HL-60 (cell line): Measurements from ENCODE around the gene CCDC92B.

Source experiments
- GABPA ChIP-seq: IDR thresholded peaks from 2 replicates; pipeline ENCODE4 v1.6.1; 2012; ENCODE audit warnings: low read depth
- POLR2AphosphoS5 ChIP-seq: IDR thresholded peaks from 2 replicates; pipeline ENCODE4 v1.6.1; 2012; ENCODE audit warnings: low read depth
- SPI1 ChIP-seq: IDR thresholded peaks from 2 replicates; pipeline ENCODE4 v1.6.1; 2012; ENCODE audit warnings: low read depth, mild to moderate bottlenecking, borderline replicate concordance
- TF ChIP-seq, protein P1 (sequence below): IDR thresholded peaks from one replicate; pipeline ENCODE4 v1.5.1; 2011; ENCODE audit warnings: low read length, control low read depth, inconsistent platforms; ENCODE audit not compliant: insufficient read depth
- TF ChIP-seq, protein P2 (sequence below): IDR thresholded peaks from 2 replicates; pipeline ENCODE4 v1.6.1; 2012; ENCODE audit warnings: low read depth; ENCODE audit not compliant: insufficient replicate concordance

DNA sequence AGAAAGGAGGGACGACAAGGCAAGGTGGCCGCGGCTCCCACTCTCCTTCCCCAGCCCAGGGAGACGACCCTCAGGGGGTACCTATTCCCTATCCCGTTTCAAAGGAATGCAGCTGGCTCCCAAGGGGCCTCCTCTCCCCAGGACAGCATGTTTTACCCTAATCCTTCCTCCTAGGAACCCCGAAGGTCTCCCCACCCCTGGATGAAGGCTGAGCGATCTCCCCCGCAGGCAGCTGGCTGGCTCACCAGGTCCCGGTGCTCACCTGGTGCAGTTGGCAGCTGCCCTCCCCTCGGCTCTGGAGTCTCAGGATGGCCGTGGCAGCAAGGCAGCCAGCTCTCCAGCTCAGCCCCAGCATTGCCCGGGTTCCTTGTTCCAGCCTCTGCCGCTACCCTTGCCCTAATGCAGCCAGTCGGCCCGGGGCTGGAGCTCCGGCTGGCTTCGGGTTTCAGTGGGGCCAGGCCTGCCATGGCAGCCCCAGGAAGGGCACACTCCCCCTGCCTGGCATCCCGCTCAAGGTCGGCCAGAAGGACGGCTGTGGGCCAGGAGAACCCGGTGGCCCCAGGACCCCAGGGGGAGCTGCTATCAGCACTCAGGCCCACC is 42.4 kb downstream of the CCDC92B start:
- TF ChIP-seq, protein P1, sequence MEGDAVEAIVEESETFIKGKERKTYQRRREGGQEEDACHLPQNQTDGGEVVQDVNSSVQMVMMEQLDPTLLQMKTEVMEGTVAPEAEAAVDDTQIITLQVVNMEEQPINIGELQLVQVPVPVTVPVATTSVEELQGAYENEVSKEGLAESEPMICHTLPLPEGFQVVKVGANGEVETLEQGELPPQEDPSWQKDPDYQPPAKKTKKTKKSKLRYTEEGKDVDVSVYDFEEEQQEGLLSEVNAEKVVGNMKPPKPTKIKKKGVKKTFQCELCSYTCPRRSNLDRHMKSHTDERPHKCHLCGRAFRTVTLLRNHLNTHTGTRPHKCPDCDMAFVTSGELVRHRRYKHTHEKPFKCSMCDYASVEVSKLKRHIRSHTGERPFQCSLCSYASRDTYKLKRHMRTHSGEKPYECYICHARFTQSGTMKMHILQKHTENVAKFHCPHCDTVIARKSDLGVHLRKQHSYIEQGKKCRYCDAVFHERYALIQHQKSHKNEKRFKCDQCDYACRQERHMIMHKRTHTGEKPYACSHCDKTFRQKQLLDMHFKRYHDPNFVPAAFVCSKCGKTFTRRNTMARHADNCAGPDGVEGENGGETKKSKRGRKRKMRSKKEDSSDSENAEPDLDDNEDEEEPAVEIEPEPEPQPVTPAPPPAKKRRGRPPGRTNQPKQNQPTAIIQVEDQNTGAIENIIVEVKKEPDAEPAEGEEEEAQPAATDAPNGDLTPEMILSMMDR, result no peak
- TF ChIP-seq POLR2AphosphoS5 (no peak), SPI1 (no peak), GABPA (no peak)
- TF ChIP-seq, protein P2, sequence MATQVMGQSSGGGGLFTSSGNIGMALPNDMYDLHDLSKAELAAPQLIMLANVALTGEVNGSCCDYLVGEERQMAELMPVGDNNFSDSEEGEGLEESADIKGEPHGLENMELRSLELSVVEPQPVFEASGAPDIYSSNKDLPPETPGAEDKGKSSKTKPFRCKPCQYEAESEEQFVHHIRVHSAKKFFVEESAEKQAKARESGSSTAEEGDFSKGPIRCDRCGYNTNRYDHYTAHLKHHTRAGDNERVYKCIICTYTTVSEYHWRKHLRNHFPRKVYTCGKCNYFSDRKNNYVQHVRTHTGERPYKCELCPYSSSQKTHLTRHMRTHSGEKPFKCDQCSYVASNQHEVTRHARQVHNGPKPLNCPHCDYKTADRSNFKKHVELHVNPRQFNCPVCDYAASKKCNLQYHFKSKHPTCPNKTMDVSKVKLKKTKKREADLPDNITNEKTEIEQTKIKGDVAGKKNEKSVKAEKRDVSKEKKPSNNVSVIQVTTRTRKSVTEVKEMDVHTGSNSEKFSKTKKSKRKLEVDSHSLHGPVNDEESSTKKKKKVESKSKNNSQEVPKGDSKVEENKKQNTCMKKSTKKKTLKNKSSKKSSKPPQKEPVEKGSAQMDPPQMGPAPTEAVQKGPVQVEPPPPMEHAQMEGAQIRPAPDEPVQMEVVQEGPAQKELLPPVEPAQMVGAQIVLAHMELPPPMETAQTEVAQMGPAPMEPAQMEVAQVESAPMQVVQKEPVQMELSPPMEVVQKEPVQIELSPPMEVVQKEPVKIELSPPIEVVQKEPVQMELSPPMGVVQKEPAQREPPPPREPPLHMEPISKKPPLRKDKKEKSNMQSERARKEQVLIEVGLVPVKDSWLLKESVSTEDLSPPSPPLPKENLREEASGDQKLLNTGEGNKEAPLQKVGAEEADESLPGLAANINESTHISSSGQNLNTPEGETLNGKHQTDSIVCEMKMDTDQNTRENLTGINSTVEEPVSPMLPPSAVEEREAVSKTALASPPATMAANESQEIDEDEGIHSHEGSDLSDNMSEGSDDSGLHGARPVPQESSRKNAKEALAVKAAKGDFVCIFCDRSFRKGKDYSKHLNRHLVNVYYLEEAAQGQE, result no peak
